ENCODE results near the gene KRT13. TPM values are rescaled to one million over a fixed set of nuclear protein-coding genes. Genes with fewer than 3 reads are reported as not detected.

Gene KRT13
- total and polyA plus RNA-seq, 10 of the 15 experiments (the other 5 are each of a cell fraction or from before 2014, with no cell fraction given), result not detected

DNA sequence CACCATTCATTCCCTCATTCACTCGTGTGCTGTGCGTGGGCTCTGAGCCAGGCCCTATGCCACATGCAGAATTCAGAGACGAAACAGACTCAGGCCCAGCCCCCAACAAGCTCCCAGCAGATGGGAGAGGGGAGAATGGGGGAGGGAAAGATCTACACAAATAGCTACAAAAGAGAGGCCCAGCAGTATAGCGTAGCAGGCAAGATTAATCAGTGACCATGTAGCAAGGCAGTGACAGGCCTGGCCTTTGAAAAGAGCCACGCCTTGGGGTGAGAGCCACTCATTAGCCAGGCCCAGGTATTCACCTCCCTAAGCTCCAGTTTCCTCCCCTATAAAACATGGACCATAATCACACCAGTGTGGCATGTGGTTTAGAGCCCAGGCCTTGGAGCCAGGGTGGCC is 39.1 kb upstream of the KRT13 start:
- H3K4me1 ChIP-seq (ENCODE audit: control insufficient read depth, insufficient read depth, low read length), result no peaks in the 10 kb centered on the region
- CTCF ChIA-PET, result interaction anchor here (1.0 to 1.9 kb wide), 3 partner anchors 105 to 687 kb away, joined by 3 to 5 read pairs (median 3); no protein-coding TSS in a partner anchor
- H3K9me3 ChIP-seq (replicated peaks; ENCODE audit: control insufficient read depth, insufficient read depth, low read length), result no peaks in the 10 kb centered on the region; the same call in 2 of the 3 replicates
- H4K20me1 ChIP-seq (ENCODE audit: control insufficient read depth, insufficient read depth), result no peaks in the 10 kb centered on the region
- H3K4me3 ChIP-seq, result no peak overlapping the region
- no peaks in the 10 kb centered on the region for H3K79me2 ChIP-seq (ENCODE audit: control insufficient read depth, insufficient read depth, low read length)
- 4% methylated on average over 5 of the region's 5 CpGs for WGBS (ENCODE audit: insufficient coverage, insufficient replicate concordance, low lambda C conversion rate, missing lambda C conversion rate)
- BruUV-seq (replicated peaks), result no TSS peak
- H2AFZ ChIP-seq (ENCODE audit: control insufficient read depth, low read depth, low read length), result no peak overlapping the region
- no peaks in the 10 kb centered on the region for H3K36me3 ChIP-seq (ENCODE audit: control insufficient read depth in 2 of 2, insufficient read depth in 2 of 2, low read length in 1 of 2)
- in situ Hi-C loops (cut with MboI) (no loop called here), intact Hi-C loops (cut with micrococcal nuclease; ENCODE audit: unreplicated experiment) (no loop called here)
- RAD21 ChIA-PET (ENCODE audit: unreplicated experiment), result interaction anchor here (1.2 kb wide), 1 partner anchor 9 kb away, joined by 4 read pairs; no protein-coding TSS in a partner anchor
- DNase-seq (ENCODE audit: low read depth, low spot score) (no peak), FAIRE-seq (no peak), ATAC-seq (no peak)
- H3K27me3 ChIP-seq (replicated peaks in 1 of 2; ENCODE audit: control insufficient read depth in 2 of 2, insufficient read depth in 2 of 2, low read length in 1 of 2), result no peaks in the 10 kb centered on the region; a peak in 3 of 4 replicates
- POLR2A ChIA-PET, result no interaction called here
- H3K4me2 ChIP-seq (ENCODE audit: control insufficient read depth, insufficient read depth), result no peak overlapping the region
- SMC1A ChIA-PET (ENCODE audit: uncharacterized antibody, unreplicated experiment), result interaction anchor here (0.7 to 1.0 kb wide), 2 partner anchors 118 to 123 kb away, joined by 3 read pairs; no protein-coding TSS in a partner anchor
- H3K9ac ChIP-seq (ENCODE audit: control insufficient read depth, insufficient read depth, low read length), result no peak overlapping the region
- H3K27ac ChIP-seq (ENCODE audit: control insufficient read depth, insufficient read depth), result no peak overlapping the region
- TF ChIP-seq, protein P1, sequence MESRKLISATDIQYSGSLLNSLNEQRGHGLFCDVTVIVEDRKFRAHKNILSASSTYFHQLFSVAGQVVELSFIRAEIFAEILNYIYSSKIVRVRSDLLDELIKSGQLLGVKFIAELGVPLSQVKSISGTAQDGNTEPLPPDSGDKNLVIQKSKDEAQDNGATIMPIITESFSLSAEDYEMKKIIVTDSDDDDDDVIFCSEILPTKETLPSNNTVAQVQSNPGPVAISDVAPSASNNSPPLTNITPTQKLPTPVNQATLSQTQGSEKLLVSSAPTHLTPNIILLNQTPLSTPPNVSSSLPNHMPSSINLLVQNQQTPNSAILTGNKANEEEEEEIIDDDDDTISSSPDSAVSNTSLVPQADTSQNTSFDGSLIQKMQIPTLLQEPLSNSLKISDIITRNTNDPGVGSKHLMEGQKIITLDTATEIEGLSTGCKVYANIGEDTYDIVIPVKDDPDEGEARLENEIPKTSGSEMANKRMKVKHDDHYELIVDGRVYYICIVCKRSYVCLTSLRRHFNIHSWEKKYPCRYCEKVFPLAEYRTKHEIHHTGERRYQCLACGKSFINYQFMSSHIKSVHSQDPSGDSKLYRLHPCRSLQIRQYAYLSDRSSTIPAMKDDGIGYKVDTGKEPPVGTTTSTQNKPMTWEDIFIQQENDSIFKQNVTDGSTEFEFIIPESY (IDR thresholded peaks at IDR 0.05), result no peak
- TF ChIP-seq POLR2AphosphoS2 (IDR thresholded peaks at IDR 0.05; ENCODE audit: low read depth, low read length) (no peak), EZH2 (IDR thresholded peaks at IDR 0.05; ENCODE audit: borderline replicate concordance, control insufficient read depth, low read depth, low read length) (no peak), ZNF384 (IDR thresholded peaks at IDR 0.05; ENCODE audit: borderline replicate concordance, low read depth, low read length) (no peak), SUZ12 (IDR thresholded peaks at IDR 0.05; ENCODE audit: unreplicated experiment) (no peak), GABPA (IDR thresholded peaks at IDR 0.05; ENCODE audit: low read depth) (no peak), MTA2 (IDR thresholded peaks at IDR 0.05; ENCODE audit: low read depth) (no peak), GATAD2B (conservative IDR thresholded peaks at IDR 0.05; ENCODE audit: low read depth) (no peak), BRCA1 (IDR thresholded peaks at IDR 0.05; ENCODE audit: low read depth, low read length) (no peak), MTA3 (IDR thresholded peaks at IDR 0.05; ENCODE audit: borderline replicate concordance, low read length) (no peak), BHLHE40 (IDR thresholded peaks at IDR 0.05; ENCODE audit: borderline replicate concordance in 1 of 2, low read depth in 2 of 2, low read length in 1 of 2) (no peak), CBFB (IDR thresholded peaks at IDR 0.05; ENCODE audit: low read depth) (no peak), IKZF2 (IDR thresholded peaks at IDR 0.05) (no peak), SPI1 (IDR thresholded peaks at IDR 0.05; ENCODE audit: borderline replicate concordance, insufficient read depth, low read depth, low read length) (no peak), KLF5 (IDR thresholded peaks at IDR 0.05; ENCODE audit: partially characterized antibody) (no peak)
- TF ChIP-seq, protein P2, sequence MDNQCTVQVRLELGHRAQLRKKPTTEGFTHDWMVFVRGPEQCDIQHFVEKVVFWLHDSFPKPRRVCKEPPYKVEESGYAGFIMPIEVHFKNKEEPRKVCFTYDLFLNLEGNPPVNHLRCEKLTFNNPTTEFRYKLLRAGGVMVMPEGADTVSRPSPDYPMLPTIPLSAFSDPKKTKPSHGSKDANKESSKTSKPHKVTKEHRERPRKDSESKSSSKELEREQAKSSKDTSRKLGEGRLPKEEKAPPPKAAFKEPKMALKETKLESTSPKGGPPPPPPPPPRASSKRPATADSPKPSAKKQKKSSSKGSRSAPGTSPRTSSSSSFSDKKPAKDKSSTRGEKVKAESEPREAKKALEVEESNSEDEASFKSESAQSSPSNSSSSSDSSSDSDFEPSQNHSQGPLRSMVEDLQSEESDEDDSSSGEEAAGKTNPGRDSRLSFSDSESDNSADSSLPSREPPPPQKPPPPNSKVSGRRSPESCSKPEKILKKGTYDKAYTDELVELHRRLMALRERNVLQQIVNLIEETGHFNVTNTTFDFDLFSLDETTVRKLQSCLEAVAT (IDR thresholded peaks at IDR 0.05), result no peak
- TF ChIP-seq, protein P3, sequence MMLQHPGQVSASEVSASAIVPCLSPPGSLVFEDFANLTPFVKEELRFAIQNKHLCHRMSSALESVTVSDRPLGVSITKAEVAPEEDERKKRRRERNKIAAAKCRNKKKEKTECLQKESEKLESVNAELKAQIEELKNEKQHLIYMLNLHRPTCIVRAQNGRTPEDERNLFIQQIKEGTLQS (IDR thresholded peaks at IDR 0.05; ENCODE audit: borderline replicate concordance, extremely low read depth, low read depth, low read length), result no peak
- TF ChIP-seq, protein P4, sequence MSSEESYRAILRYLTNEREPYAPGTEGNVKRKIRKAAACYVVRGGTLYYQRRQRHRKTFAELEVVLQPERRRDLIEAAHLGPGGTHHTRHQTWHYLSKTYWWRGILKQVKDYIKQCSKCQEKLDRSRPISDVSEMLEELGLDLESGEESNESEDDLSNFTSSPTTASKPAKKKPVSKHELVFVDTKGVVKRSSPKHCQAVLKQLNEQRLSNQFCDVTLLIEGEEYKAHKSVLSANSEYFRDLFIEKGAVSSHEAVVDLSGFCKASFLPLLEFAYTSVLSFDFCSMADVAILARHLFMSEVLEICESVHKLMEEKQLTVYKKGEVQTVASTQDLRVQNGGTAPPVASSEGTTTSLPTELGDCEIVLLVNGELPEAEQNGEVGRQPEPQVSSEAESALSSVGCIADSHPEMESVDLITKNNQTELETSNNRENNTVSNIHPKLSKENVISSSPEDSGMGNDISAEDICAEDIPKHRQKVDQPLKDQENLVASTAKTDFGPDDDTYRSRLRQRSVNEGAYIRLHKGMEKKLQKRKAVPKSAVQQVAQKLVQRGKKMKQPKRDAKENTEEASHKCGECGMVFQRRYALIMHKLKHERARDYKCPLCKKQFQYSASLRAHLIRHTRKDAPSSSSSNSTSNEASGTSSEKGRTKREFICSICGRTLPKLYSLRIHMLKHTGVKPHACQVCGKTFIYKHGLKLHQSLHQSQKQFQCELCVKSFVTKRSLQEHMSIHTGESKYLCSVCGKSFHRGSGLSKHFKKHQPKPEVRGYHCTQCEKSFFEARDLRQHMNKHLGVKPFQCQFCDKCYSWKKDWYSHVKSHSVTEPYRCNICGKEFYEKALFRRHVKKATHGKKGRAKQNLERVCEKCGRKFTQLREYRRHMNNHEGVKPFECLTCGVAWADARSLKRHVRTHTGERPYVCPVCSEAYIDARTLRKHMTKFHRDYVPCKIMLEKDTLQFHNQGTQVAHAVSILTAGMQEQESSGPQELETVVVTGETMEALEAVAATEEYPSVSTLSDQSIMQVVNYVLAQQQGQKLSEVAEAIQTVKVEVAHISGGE (CRISPR knock-in tag; IDR thresholded peaks at IDR 0.05), result no peak
